ENCODE results near the gene TAF1C.

DNA sequence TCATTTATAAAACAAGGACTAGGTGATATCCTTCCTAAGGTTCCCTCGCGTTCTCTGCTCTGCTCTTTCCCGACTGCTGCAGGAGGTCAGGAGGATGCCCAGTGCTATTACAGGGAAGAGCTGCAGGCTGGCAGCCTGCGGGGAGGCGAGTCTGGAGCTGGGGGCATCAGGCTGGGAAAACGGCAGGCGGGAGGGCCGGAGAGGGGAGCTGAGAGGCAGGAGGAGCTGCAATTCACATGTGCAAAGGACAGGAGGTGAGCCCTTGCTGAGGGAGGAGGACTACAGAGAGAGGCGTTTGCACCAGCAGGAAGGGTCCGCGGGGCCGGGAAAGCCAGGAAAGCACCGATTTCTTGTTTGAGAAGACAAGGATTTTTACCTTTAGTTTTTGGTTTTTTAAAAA lies 12.2 kb upstream of the TAF1C start:
- no peak for TF ChIP-seq CTCF (conservative IDR thresholded peaks at IDR 0.05 in 1 of 2, IDR thresholded peaks at IDR 0.05 in 1 of 2; ENCODE audit: extremely low read depth in 1 of 2, insufficient read depth in 1 of 2, low read depth in 1 of 2, low read length in 2 of 2)
- no peak for TF ChIP-seq EZH2 (IDR thresholded peaks at IDR 0.05; ENCODE audit: borderline replicate concordance, low read length)
